ENCODE results near the gene HBM. TPM values are rescaled to one million over a fixed set of nuclear protein-coding genes. Genes with fewer than 3 reads are reported as not detected.

HBM gene, protein sequence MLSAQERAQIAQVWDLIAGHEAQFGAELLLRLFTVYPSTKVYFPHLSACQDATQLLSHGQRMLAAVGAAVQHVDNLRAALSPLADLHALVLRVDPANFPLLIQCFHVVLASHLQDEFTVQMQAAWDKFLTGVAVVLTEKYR
- not detected in 5 replicates for total RNA-seq (2022; extraction: Qiagen RNA extraction; ENCODE audit: low read depth)

DNA sequence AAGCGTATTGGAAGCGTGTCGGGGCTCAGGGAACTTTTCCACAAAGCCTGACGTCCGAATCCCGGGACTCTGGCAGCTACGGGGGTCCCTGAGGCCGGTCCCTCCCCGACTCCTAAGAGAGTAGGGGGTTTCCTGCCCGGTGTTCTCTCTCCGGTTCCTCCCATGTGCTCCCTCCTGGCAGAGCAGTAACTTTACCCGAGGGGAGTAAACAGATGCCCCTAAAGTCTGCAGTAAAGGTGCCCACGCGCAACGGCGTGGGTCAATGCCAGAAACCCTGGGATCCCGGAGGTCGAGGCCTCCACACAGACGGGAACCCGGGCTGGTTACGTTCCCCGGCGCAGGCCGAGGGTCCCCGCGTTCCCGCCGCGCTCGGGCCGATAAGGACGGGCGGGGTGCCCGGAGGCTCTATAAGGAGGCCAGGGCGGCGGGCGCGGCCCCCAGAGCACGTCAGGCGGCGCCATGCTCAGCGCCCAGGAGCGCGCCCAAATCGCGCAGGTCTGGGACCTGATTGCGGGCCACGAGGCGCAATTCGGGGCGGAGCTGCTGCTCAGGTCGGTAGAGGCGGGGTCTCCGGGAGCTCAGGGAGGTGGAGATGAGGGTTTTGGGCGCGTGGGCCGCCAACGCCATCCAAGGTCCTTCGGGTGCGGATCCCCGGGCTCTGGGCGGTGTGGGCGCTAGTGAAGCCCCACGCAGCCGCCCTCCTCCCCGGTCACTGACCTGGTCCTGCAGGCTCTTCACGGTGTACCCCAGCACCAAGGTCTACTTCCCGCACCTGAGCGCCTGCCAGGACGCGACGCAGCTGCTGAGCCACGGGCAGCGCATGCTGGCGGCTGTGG is at the start of gene HBM:
Gene HBM, plus strand, starts transcription at position 440 of the 836 bp plus-strand sequence. Its CDS starts 20 bp downstream, at position 460.

DNA sequence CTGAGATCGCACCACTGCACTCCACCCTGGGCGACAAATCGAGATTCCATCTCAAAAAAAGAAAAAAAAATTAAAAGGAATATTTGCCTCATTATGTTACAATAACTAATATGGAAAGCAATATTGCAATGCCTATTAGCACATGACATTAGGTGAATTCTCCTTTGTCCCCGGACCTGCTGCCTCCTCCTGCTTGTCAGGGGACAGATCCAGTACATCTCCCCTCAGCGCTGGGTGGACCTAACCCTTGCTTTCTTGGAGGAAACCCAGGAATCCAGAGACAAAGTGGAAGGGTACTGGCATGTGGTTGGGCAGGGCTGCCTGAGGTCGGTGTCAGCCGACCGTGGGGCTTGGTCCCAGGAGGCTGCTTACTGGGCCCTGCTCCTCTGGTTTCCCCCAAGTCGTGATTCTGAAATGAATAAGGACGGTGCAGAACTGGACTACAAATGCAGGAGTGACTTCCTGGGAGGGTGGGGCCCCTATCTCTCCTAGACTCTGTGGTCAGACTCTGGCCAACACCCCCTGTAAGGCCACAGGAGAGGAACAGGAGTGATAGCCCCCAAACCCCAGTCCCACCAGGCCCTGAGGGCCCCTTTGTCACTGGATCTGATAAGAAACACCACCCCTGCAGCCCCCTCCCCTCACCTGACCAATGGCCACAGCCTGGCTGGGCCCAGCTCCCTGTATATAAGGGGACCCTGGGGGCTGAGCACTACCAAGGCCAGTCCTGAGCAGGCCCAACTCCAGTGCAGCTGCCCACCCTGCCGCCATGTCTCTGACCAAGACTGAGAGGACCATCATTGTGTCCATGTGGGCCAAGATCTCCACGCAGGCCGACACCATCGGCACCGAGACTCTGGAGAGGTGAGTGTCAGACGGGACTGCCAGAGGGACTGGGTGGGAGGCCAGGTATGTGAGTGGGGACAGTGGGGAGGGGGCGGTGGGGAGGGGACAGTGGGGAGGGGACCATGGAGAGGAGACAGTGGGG is 13.3 kb upstream of the HBM start, which contains the start of gene HBZ:
Gene HBZ, plus strand, starts transcription at position 504 of the 988 bp plus-strand sequence. Its CDS starts 266 bp downstream, at position 770.

DNA sequence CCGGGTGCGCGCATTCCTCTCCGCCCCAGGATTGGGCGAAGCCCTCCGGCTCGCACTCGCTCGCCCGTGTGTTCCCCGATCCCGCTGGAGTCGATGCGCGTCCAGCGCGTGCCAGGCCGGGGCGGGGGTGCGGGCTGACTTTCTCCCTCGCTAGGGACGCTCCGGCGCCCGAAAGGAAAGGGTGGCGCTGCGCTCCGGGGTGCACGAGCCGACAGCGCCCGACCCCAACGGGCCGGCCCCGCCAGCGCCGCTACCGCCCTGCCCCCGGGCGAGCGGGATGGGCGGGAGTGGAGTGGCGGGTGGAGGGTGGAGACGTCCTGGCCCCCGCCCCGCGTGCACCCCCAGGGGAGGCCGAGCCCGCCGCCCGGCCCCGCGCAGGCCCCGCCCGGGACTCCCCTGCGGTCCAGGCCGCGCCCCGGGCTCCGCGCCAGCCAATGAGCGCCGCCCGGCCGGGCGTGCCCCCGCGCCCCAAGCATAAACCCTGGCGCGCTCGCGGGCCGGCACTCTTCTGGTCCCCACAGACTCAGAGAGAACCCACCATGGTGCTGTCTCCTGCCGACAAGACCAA is 6.7 kb downstream of the HBM start, which contains the start of gene HBA2:
Gene HBA2, plus strand, starts transcription at position 503 of the 568 bp plus-strand sequence. Its CDS starts 37 bp downstream, at position 540.

DNA sequence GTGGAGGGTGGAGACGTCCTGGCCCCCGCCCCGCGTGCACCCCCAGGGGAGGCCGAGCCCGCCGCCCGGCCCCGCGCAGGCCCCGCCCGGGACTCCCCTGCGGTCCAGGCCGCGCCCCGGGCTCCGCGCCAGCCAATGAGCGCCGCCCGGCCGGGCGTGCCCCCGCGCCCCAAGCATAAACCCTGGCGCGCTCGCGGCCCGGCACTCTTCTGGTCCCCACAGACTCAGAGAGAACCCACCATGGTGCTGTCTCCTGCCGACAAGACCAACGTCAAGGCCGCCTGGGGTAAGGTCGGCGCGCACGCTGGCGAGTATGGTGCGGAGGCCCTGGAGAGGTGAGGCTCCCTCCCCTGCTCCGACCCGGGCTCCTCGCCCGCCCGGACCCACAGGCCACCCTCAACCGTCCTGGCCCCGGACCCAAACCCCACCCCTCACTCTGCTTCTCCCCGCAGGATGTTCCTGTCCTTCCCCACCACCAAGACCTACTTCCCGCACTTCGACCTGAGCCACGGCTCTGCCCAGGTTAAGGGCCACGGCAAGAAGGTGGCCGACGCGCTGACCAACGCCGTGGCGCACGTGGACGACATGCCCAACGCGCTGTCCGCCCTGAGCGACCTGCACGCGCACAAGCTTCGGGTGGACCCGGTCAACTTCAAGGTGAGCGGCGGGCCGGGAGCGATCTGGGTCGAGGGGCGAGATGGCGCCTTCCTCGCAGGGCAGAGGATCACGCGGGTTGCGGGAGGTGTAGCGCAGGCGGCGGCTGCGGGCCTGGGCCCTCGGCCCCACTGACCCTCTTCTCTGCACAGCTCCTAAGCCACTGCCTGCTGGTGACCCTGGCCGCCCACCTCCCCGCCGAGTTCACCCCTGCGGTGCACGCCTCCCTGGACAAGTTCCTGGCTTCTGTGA is 11.0 kb downstream of the HBM start, which contains the start of gene HBA1:
Gene HBA1, plus strand, starts transcription at position 204 of the 906 bp plus-strand sequence. Its CDS starts 37 bp downstream, at position 241.

DNA sequence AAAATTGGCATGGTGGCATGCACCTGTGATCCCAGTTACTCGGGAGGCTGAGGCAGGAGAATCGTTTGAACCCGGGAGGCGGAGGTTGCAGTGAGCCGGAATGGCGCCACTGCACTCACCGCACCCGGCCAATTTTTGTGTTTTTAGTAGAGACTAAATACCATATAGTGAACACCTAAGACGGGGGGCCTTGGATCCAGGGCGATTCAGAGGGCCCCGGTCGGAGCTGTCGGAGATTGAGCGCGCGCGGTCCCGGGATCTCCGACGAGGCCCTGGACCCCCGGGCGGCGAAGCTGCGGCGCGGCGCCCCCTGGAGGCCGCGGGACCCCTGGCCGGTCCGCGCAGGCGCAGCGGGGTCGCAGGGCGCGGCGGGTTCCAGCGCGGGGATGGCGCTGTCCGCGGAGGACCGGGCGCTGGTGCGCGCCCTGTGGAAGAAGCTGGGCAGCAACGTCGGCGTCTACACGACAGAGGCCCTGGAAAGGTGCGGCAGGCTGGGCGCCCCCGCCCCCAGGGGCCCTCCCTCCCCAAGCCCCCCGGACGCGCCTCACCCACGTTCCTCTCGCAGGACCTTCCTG is 14.4 kb downstream of the HBM start, which contains the start of gene HBQ1:
Gene HBQ1, plus strand, starts transcription at position 359 of the 575 bp plus-strand sequence. Its CDS starts 28 bp downstream, at position 387.

Other genes with a start within 250 kb of the HBM start
- 34.4 to 41.4 TPM (median 38.2 TPM) in 5 replicates for gene POLR3K, start 112.4 kb upstream of the HBM start, total RNA-seq (2022; extraction: Qiagen RNA extraction; ENCODE audit: low read depth)
- gene SNRNP25, start 112.2 kb upstream of the HBM start, total RNA-seq (2022; extraction: Qiagen RNA extraction; ENCODE audit: low read depth): 61.3 to 80.5 TPM (median 71.6 TPM) in 5 replicates
- gene RHBDF1, start 93.3 kb upstream of the HBM start, total RNA-seq (2022; extraction: Qiagen RNA extraction; ENCODE audit: low read depth): 15.9 to 34.2 TPM (median 28.7 TPM) in 5 replicates
- gene MPG, start 87.8 kb upstream of the HBM start, total RNA-seq (2022; extraction: Qiagen RNA extraction; ENCODE audit: low read depth): 41.1 to 78.5 TPM (median 65.7 TPM) in 5 replicates
- 17.4 to 33.4 TPM (median 29.2 TPM) in 5 replicates for gene NPRL3, start 27.3 kb upstream of the HBM start, total RNA-seq (2022; extraction: Qiagen RNA extraction; ENCODE audit: low read depth)
- gene HBZ, start 13.3 kb upstream of the HBM start, total RNA-seq (2022; extraction: Qiagen RNA extraction; ENCODE audit: low read depth): not detected in 5 replicates
- gene HBA2, start 6.9 kb downstream of the HBM start, total RNA-seq (2022; extraction: Qiagen RNA extraction; ENCODE audit: low read depth): 0.79 TPM in 1 of 5 replicates, not detected in the others
- 0.93 to 2.3 TPM (median 1.6 TPM) in 5 replicates for gene HBA1, start 10.7 kb downstream of the HBM start, total RNA-seq (2022; extraction: Qiagen RNA extraction; ENCODE audit: low read depth)
- gene HBQ1, start 14.5 kb downstream of the HBM start, total RNA-seq (2022; extraction: Qiagen RNA extraction; ENCODE audit: low read depth): 4.3 to 9.0 TPM (median 7.2 TPM) in 5 replicates
- gene LUC7L, start 63.5 kb downstream of the HBM start, total RNA-seq (2022; extraction: Qiagen RNA extraction; ENCODE audit: low read depth): 39.5 to 57.0 TPM (median 47.1 TPM) in 5 replicates
- gene FAM234A, start 68.8 kb downstream of the HBM start, total RNA-seq (2022; extraction: Qiagen RNA extraction; ENCODE audit: low read depth): 35.5 to 52.7 TPM (median 48.7 TPM) in 5 replicates
- 2.2 to 7.1 TPM (median 4.4 TPM) in 5 replicates for gene RGS11, start 110.0 kb downstream of the HBM start, total RNA-seq (2022; extraction: Qiagen RNA extraction; ENCODE audit: low read depth)
- gene ARHGDIG, start 114.6 kb downstream of the HBM start, total RNA-seq (2022; extraction: Qiagen RNA extraction; ENCODE audit: low read depth): 1.2 to 3.4 TPM (median 2.8 TPM) in 5 replicates
- 0.20 to 0.84 TPM (median 0.73 TPM) in 5 replicates for gene PDIA2, start 117.2 kb downstream of the HBM start, total RNA-seq (2022; extraction: Qiagen RNA extraction; ENCODE audit: low read depth)
- gene AXIN1, start 186.7 kb downstream of the HBM start, total RNA-seq (2022; extraction: Qiagen RNA extraction; ENCODE audit: low read depth): 19.5 to 37.6 TPM (median 34.7 TPM) in 5 replicates
- gene MRPL28, start 204.6 kb downstream of the HBM start, total RNA-seq (2022; extraction: Qiagen RNA extraction; ENCODE audit: low read depth): 113 to 136 TPM (median 126 TPM) in 5 replicates
- gene PGAP6, start 216.0 kb downstream of the HBM start, total RNA-seq (2022; extraction: Qiagen RNA extraction; ENCODE audit: low read depth): 20.4 to 41.0 TPM (median 36.6 TPM) in 5 replicates
- 232 to 478 TPM (median 441 TPM) in 5 replicates for gene NME4, start 231.2 kb downstream of the HBM start, total RNA-seq (2022; extraction: Qiagen RNA extraction; ENCODE audit: low read depth)
- gene DECR2, start 235.9 kb downstream of the HBM start, total RNA-seq (2022; extraction: Qiagen RNA extraction; ENCODE audit: low read depth): 18.5 to 31.1 TPM (median 25.8 TPM) in 5 replicates

Data from A549 treated with ZK216348 at 1 μM for 4 hours (cell line).